GM21447 (cell line): ENCODE data around the gene MESD.
"Not testable (repeated sequence)": the region's sequence is repeated elsewhere in the genome, so short reads cannot be mapped to it uniquely, and the experiment has no call there.

ENCODE experiments used
- ATAC-seq: cut with Tn5 transposase; IDR thresholded peaks from one replicate; pipeline ENCODE4 v1.9.1; 2021; ENCODE audit not compliant: unreplicated experiment

MESD gene

GRCh38 chr15:80966431-80967197 is 23.0 kb downstream of the MESD start:
- no peak for ATAC-seq

GRCh38 chr15:80965454-80965853 is 24.2 kb downstream of the MESD start:
- ATAC-seq, result not testable (repeated sequence)

GRCh38 chr15:80958818-80959495 is 30.7 kb downstream of the MESD start:
- ATAC-seq, result no peak

GRCh38 chr15:80957976-80958375 is 31.6 kb downstream of the MESD start:
- no peak for ATAC-seq

- no peak for ATAC-seq
These were observed 32.1 kb downstream of the MESD start for GRCh38 chr15:80957556-80957955.

GRCh38 chr15:80955571-80956452 is 33.8 kb downstream of the MESD start:
- not testable (repeated sequence) for ATAC-seq

GRCh38 chr15:80953953-80954778 is 35.5 kb downstream of the MESD start:
- ATAC-seq, result no peak

GRCh38 chr15:80953001-80953952 is 36.3 kb downstream of the MESD start:
- ATAC-seq, result no peak

GRCh38 chr15:80951941-80952340 is 37.7 kb downstream of the MESD start:
- ATAC-seq, result no peak

GRCh38 chr15:80950291-80951078 is 39.1 kb downstream of the MESD start:
- ATAC-seq, result no peak

GRCh38 chr15:80949756-80950155 is 39.9 kb downstream of the MESD start:
- no peak for ATAC-seq

- ATAC-seq, result no peak
These were observed 40.8 kb downstream of the MESD start for GRCh38 chr15:80948651-80949292.

- no peak for ATAC-seq
These were observed 43.0 kb downstream of the MESD start for GRCh38 chr15:80946576-80946975.

GRCh38 chr15:80945605-80946004 is 44.0 kb downstream of the MESD start:
- ATAC-seq, result no peak

GRCh38 chr15:80944818-80945217 is 44.8 kb downstream of the MESD start:
- ATAC-seq, result no peak

- no peak for ATAC-seq
These were observed 46.7 kb downstream of the MESD start for GRCh38 chr15:80942746-80943565.

GRCh38 chr15:80942266-80942665 is 47.4 kb downstream of the MESD start:
- ATAC-seq, result no peak
